CD4-positive, alpha-beta T cell treated with Interleukin-1 beta for 1 hour (primary cell): ENCODE data around the gene FOXM1.

ENCODE experiments used
- DNase-seq, 2 donors: peaks; one replicate each; pipeline ENCODE4 v3.0.0-alpha.2; 2020 to 2022

The FOXM1 gene

GRCh38 chr12:2834581-2835491 lies 42.1 kb downstream of the FOXM1 start, which contains the start of gene NRIP2:
NRIP2 (minus strand) TSS chr12:2835035; CDS start chr12:2834983, 52 bp downstream.
- no peak for DNase-seq

- DNase-seq, result no peak
Observed at GRCh38 chr12:2833810-2834209, 43.2 kb downstream of the FOXM1 start.

GRCh38 chr12:2833327-2833726 lies 43.6 kb downstream of the FOXM1 start:
- no peak for DNase-seq

GRCh38 chr12:2832550-2833127 lies 44.3 kb downstream of the FOXM1 start:
- no peak for DNase-seq

GRCh38 chr12:2829275-2829674 lies 47.7 kb downstream of the FOXM1 start:
- no peak for DNase-seq

- no peak for DNase-seq
Observed at GRCh38 chr12:2826721-2827515, 50.1 kb downstream of the FOXM1 start.

GRCh38 chr12:2826036-2826435 lies 50.9 kb downstream of the FOXM1 start:
- DNase-seq, result no peak

- DNase-seq, result no peak
Observed at GRCh38 chr12:2825132-2825531, 51.8 kb downstream of the FOXM1 start.

GRCh38 chr12:2824541-2824940 lies 52.4 kb downstream of the FOXM1 start:
- DNase-seq, result no peak

GRCh38 chr12:2823483-2823882 lies 53.5 kb downstream of the FOXM1 start:
- DNase-seq, result no peak

- no peak for DNase-seq
Observed at GRCh38 chr12:2820432-2820831, 56.5 kb downstream of the FOXM1 start.

- DNase-seq, result no peak
Observed at GRCh38 chr12:2819810-2820209, 57.2 kb downstream of the FOXM1 start.

- peak; percentile 50 to 61 for DNase-seq
Observed at GRCh38 chr12:2813214-2814185, 63.5 kb downstream of the FOXM1 start.

GRCh38 chr12:2812290-2813213 lies 64.4 kb downstream of the FOXM1 start, which contains the start of gene ITFG2:
ITFG2 (plus strand) TSS chr12:2812668; CDS start chr12:2812761, 93 bp downstream.
- peak; percentile 96 to 97 for DNase-seq

GRCh38 chr12:2811801-2812200 lies 65.2 kb downstream of the FOXM1 start:
- no peak for DNase-seq
